H1 (cell line): Measurements from ENCODE around the gene ERI2. TPM values are rescaled to one million over a fixed set of nuclear protein-coding genes. Genes with fewer than 3 reads are reported as not detected.

Source experiments
- HDAC6 ChIP-seq: IDR thresholded peaks from one replicate; pipeline ENCODE4 v1.7.1; 2012; ENCODE audit warnings: low read depth, mild to moderate bottlenecking, inconsistent platforms, low read length, moderate library complexity
- MAFK ChIP-seq: IDR thresholded peaks from 2 replicates; pipeline ENCODE4 v1.6.1; 2012; ENCODE audit warnings: low read depth, mild to moderate bottlenecking, improper control_type of control experiment, low read length
- POU5F1 ChIP-seq: IDR thresholded peaks from 2 replicates; pipeline ENCODE4 v1.6.1; 2011; ENCODE audit warnings: low read depth, mild to moderate bottlenecking, low read length, moderate library complexity
- RBBP5 ChIP-seq: IDR thresholded peaks from 2 replicates; pipeline ENCODE4 v1.7.1; 2012; ENCODE audit warnings: low read depth, mild to moderate bottlenecking, inconsistent platforms, low read length, moderate library complexity, borderline replicate concordance
- RFX5 ChIP-seq: IDR thresholded peaks from 2 replicates; pipeline ENCODE4 v1.6.1; 2011; ENCODE audit warnings: low read depth, low read length, improper control_type of control experiment, borderline replicate concordance
- SIRT6 ChIP-seq: IDR thresholded peaks from one replicate; pipeline ENCODE4 v1.7.1; 2012; ENCODE audit warnings: low read length, inconsistent platforms
- YY1 ChIP-seq: IDR thresholded peaks from 2 replicates; pipeline ENCODE4 v1.6.1; 2011; ENCODE audit warnings: low read depth, mild to moderate bottlenecking, low read length
- polyA plus RNA-seq, 7 experiments: library from polyadenylated mRNA; depleted of rRNA in 3 of 7; stranded (reverse) in 5 of 7; unstranded in 2 of 7; fragments of >200 nt in 5 of 7; fragments of 200-250 nt in 2 of 7; gene quantifications; 1 replicate in 5 of 7; 2 replicates in 1 of 7; 4 replicates in 1 of 7; pipeline versions ENCODE4 v1.2.1 to v1.2.3, GENCODE V29; 2011 to 2013; ENCODE audit warnings: missing spikeins in 2 of 7, mixed read lengths in 2 of 7
- total RNA-seq: library from RNA; stranded (reverse); fragmentation: NEBNext Ultra II Directional; extraction: Animal tissue kit (Norgen Biotek cat#: 25700); gene quantifications from 2 replicates; pipeline ENCODE4 v1.2.1, GENCODE V29; 2021
- TF ChIP-seq, protein P1 (sequence below): fragments of 300-600 bp; sonication (generic); IDR thresholded peaks from 2 replicates; pipeline ENCODE4 v1.7.1; 2012; ENCODE audit warnings: low read length, moderate library complexity, mild to moderate bottlenecking, inconsistent platforms; ENCODE audit not compliant: insufficient replicate concordance
- TF ChIP-seq, protein P2 (sequence below): IDR thresholded peaks from 2 replicates; pipeline ENCODE4 v1.6.1; 2011; ENCODE audit warnings: low read depth, mild to moderate bottlenecking, low read length; ENCODE audit not compliant: insufficient read depth
- TF ChIP-seq, protein P3 (sequence below): IDR thresholded peaks from 2 replicates; pipeline ENCODE4 v1.6.1; 2012; ENCODE audit warnings: low read length, inconsistent platforms

The ERI2 gene
- total and polyA plus RNA-seq, 2 of the 8 experiments (the other 6 are each of a cell fraction or from before 2014, with no cell fraction given): 11.0 to 12.6 TPM

DNA sequence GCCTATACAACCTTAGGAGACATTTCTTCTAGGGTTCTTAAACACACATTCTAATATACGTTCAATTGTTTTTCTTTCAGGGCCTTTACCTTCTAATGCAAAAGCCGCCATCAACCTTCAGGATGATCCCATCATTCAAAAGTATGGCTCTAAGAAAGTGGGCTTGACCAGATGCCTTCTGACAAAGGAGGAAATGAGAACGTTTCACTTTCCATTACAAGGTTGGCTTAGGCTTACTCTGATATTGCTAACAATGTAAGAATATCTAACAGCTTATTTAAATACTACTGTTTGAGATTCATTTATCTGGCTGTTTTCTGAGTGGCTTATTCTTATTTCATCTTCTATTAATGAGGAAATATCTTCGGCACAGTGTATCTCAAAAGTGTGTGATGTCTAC, 15.4 kb upstream of the ERI2 start (continued):
- TF ChIP-seq, protein P1, sequence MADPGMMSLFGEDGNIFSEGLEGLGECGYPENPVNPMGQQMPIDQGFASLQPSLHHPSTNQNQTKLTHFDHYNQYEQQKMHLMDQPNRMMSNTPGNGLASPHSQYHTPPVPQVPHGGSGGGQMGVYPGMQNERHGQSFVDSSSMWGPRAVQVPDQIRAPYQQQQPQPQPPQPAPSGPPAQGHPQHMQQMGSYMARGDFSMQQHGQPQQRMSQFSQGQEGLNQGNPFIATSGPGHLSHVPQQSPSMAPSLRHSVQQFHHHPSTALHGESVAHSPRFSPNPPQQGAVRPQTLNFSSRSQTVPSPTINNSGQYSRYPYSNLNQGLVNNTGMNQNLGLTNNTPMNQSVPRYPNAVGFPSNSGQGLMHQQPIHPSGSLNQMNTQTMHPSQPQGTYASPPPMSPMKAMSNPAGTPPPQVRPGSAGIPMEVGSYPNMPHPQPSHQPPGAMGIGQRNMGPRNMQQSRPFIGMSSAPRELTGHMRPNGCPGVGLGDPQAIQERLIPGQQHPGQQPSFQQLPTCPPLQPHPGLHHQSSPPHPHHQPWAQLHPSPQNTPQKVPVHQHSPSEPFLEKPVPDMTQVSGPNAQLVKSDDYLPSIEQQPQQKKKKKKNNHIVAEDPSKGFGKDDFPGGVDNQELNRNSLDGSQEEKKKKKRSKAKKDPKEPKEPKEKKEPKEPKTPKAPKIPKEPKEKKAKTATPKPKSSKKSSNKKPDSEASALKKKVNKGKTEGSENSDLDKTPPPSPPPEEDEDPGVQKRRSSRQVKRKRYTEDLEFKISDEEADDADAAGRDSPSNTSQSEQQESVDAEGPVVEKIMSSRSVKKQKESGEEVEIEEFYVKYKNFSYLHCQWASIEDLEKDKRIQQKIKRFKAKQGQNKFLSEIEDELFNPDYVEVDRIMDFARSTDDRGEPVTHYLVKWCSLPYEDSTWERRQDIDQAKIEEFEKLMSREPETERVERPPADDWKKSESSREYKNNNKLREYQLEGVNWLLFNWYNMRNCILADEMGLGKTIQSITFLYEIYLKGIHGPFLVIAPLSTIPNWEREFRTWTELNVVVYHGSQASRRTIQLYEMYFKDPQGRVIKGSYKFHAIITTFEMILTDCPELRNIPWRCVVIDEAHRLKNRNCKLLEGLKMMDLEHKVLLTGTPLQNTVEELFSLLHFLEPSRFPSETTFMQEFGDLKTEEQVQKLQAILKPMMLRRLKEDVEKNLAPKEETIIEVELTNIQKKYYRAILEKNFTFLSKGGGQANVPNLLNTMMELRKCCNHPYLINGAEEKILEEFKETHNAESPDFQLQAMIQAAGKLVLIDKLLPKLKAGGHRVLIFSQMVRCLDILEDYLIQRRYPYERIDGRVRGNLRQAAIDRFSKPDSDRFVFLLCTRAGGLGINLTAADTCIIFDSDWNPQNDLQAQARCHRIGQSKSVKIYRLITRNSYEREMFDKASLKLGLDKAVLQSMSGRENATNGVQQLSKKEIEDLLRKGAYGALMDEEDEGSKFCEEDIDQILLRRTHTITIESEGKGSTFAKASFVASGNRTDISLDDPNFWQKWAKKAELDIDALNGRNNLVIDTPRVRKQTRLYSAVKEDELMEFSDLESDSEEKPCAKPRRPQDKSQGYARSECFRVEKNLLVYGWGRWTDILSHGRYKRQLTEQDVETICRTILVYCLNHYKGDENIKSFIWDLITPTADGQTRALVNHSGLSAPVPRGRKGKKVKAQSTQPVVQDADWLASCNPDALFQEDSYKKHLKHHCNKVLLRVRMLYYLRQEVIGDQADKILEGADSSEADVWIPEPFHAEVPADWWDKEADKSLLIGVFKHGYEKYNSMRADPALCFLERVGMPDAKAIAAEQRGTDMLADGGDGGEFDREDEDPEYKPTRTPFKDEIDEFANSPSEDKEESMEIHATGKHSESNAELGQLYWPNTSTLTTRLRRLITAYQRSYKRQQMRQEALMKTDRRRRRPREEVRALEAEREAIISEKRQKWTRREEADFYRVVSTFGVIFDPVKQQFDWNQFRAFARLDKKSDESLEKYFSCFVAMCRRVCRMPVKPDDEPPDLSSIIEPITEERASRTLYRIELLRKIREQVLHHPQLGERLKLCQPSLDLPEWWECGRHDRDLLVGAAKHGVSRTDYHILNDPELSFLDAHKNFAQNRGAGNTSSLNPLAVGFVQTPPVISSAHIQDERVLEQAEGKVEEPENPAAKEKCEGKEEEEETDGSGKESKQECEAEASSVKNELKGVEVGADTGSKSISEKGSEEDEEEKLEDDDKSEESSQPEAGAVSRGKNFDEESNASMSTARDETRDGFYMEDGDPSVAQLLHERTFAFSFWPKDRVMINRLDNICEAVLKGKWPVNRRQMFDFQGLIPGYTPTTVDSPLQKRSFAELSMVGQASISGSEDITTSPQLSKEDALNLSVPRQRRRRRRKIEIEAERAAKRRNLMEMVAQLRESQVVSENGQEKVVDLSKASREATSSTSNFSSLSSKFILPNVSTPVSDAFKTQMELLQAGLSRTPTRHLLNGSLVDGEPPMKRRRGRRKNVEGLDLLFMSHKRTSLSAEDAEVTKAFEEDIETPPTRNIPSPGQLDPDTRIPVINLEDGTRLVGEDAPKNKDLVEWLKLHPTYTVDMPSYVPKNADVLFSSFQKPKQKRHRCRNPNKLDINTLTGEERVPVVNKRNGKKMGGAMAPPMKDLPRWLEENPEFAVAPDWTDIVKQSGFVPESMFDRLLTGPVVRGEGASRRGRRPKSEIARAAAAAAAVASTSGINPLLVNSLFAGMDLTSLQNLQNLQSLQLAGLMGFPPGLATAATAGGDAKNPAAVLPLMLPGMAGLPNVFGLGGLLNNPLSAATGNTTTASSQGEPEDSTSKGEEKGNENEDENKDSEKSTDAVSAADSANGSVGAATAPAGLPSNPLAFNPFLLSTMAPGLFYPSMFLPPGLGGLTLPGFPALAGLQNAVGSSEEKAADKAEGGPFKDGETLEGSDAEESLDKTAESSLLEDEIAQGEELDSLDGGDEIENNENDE: no peak
- TF ChIP-seq SIRT6: no peak
- TF ChIP-seq RBBP5: no peak
- TF ChIP-seq POU5F1: no peak
- TF ChIP-seq HDAC6: no peak
- no peak for TF ChIP-seq RFX5
- TF ChIP-seq, protein P2, sequence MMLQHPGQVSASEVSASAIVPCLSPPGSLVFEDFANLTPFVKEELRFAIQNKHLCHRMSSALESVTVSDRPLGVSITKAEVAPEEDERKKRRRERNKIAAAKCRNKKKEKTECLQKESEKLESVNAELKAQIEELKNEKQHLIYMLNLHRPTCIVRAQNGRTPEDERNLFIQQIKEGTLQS: no peak
- TF ChIP-seq MAFK: no peak
- TF ChIP-seq, protein P3, sequence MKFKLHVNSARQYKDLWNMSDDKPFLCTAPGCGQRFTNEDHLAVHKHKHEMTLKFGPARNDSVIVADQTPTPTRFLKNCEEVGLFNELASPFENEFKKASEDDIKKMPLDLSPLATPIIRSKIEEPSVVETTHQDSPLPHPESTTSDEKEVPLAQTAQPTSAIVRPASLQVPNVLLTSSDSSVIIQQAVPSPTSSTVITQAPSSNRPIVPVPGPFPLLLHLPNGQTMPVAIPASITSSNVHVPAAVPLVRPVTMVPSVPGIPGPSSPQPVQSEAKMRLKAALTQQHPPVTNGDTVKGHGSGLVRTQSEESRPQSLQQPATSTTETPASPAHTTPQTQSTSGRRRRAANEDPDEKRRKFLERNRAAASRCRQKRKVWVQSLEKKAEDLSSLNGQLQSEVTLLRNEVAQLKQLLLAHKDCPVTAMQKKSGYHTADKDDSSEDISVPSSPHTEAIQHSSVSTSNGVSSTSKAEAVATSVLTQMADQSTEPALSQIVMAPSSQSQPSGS: no peak
- TF ChIP-seq YY1: no peak
